Spleen (tissue), 7 donors: ENCODE measurements around the gene TRAPPC12.

Source experiments
- POLR2A ChIP-seq, 3 donors: fragments of 450-650 bp; IDR thresholded peaks; one replicate each; pipeline ENCODE4 v1.5.1; 2017; ENCODE audit warnings: antibody characterized with exemption in 3 of 3, mild to moderate bottlenecking in 1 of 3
- POLR2AphosphoS5 ChIP-seq, 3 donors: sonication (generic); formaldehyde crosslinking; IDR thresholded peaks; one replicate each; pipeline ENCODE4 v1.5.1; 2017; ENCODE audit warnings: antibody characterized with exemption in 3 of 3
- TF ChIP-seq, protein P1 (sequence below), 11 experiments: fragments of 200-600 bp in 7 of 11; fragments of 450-650 bp in 4 of 11; sonication (generic) in 4 of 11; IDR thresholded peaks in 8 of 11; conservative IDR thresholded peaks in 3 of 11; 1 replicate in 7 of 11; 2 replicates in 4 of 11; pipeline versions ENCODE4 v1.4.0 to v1.8.0; 2016 to 2021; ENCODE audit warnings: antibody characterized with exemption in 11 of 11, inconsistent platforms in 4 of 11, mild to moderate bottlenecking in 1 of 11
- donor health status: DM: no; HTN: no; CAD: no; lungs with moderate emphysema.
- donor health status: DM: no; HTN: no; CAD: no.
- donor health status: DM: no; HTN: no; CAD: no.

GRCh38 chr2:3388412-3388738 is 8.9 kb downstream of the TRAPPC12 start:
- TF ChIP-seq, protein P1, sequence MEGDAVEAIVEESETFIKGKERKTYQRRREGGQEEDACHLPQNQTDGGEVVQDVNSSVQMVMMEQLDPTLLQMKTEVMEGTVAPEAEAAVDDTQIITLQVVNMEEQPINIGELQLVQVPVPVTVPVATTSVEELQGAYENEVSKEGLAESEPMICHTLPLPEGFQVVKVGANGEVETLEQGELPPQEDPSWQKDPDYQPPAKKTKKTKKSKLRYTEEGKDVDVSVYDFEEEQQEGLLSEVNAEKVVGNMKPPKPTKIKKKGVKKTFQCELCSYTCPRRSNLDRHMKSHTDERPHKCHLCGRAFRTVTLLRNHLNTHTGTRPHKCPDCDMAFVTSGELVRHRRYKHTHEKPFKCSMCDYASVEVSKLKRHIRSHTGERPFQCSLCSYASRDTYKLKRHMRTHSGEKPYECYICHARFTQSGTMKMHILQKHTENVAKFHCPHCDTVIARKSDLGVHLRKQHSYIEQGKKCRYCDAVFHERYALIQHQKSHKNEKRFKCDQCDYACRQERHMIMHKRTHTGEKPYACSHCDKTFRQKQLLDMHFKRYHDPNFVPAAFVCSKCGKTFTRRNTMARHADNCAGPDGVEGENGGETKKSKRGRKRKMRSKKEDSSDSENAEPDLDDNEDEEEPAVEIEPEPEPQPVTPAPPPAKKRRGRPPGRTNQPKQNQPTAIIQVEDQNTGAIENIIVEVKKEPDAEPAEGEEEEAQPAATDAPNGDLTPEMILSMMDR (IDR thresholded peaks at IDR 0.05 in 8 of 11, conservative IDR thresholded peaks at IDR 0.05 in 3 of 11), result no peak
- peak in 1 of 3 donors; percentile 35 for TF ChIP-seq POLR2AphosphoS5 (IDR thresholded peaks at IDR 0.05)
- no peak for TF ChIP-seq POLR2A (IDR thresholded peaks at IDR 0.05)
